HG02884 (cell line): ENCODE measurements around the gene OR5L2.
"Not testable (repeated sequence)": the region's sequence is repeated elsewhere in the genome, so short reads cannot be mapped to it uniquely, and the experiment has no call there.

Source experiments
- ATAC-seq: cut with Tn5 transposase; IDR thresholded peaks from one replicate; pipeline ENCODE4 v1.9.1; 2021; ENCODE audit warnings: mild to moderate bottlenecking, moderate library complexity; ENCODE audit not compliant: unreplicated experiment

OR5L2 gene

GRCh38 chr11:55826919-55827318, at the start of gene OR5L2:
Gene OR5L2, plus strand, starts transcription at chr11:55827219. Its CDS starts 0 bp downstream, at chr11:55827219.
- ATAC-seq, result no peak

- ATAC-seq, result no peak
These were observed 35.4 kb upstream of the OR5L2 start for GRCh38 chr11:55791606-55792005.

GRCh38 chr11:55793321-55793720, 33.7 kb upstream of the OR5L2 start:
- ATAC-seq, result no peak

GRCh38 chr11:55795256-55795655, 31.8 kb upstream of the OR5L2 start, which contains the start of gene OR5D14:
Gene OR5D14, plus strand, starts transcription at chr11:55795556. Its CDS starts 0 bp downstream, at chr11:55795556.
- no peak for ATAC-seq

GRCh38 chr11:55806248-55806647, 20.8 kb upstream of the OR5L2 start:
- ATAC-seq, result no peak

- ATAC-seq, result no peak
These were observed 16.0 kb upstream of the OR5L2 start, which contains the start of gene OR5L1 for GRCh38 chr11:55811067-55811466. Gene OR5L1, plus strand, starts transcription at chr11:55811367. Its CDS starts 100 bp downstream, at chr11:55811467.

GRCh38 chr11:55819330-55819729, 7.7 kb upstream of the OR5L2 start, which contains the start of gene OR5D18:
Gene OR5D18, plus strand, starts transcription at chr11:55819630. Its CDS starts 0 bp downstream, at chr11:55819630.
- no peak for ATAC-seq

GRCh38 chr11:55838452-55838851, 11.4 kb downstream of the OR5L2 start, which contains the start of gene OR5D16:
Gene OR5D16, plus strand, starts transcription at chr11:55838752. Its CDS starts 0 bp downstream, at chr11:55838752.
- ATAC-seq, result no peak

GRCh38 chr11:55847453-55847852, 20.4 kb downstream of the OR5L2 start:
- no peak for ATAC-seq

- ATAC-seq, result no peak
These were observed 22.0 kb downstream of the OR5L2 start for GRCh38 chr11:55849037-55849436.

GRCh38 chr11:55852141-55852540, 25.1 kb downstream of the OR5L2 start:
- no peak for ATAC-seq

- ATAC-seq, result no peak
These were observed 27.7 kb downstream of the OR5L2 start for GRCh38 chr11:55854704-55855103.

GRCh38 chr11:55867354-55867753, 40.3 kb downstream of the OR5L2 start:
- not testable (repeated sequence) for ATAC-seq

GRCh38 chr11:55872731-55873130, 45.7 kb downstream of the OR5L2 start:
- ATAC-seq, result not testable (repeated sequence)

- ATAC-seq, result not testable (repeated sequence)
These were observed 46.1 kb downstream of the OR5L2 start for GRCh38 chr11:55873146-55873545.
